Measurements from ENCODE around the gene PRKAR1B.

The PRKAR1B gene

DNA sequence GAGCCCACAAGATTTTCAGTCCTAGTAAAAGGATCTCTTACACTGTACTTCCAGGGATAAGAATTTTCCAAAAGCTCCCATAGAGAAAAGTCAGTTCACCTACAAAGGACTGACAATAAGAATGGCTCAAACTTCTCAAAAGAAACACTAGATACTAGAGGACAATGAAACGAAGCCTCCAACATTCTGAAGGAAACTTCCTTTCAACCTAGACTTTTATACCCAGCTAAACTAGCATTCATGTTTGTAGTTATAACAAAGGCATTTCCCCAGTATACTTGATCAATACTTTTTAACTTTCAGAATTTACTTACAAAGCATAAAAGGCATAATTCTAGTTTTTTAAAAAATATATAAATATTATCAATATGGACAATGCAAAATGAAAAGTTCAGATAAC lies 41.5 kb downstream of the PRKAR1B start:
- DNase-seq (ENCODE audit: extremely low read depth, insufficient read length): no peak
- no peaks in the 10 kb centered on the region for H3K27me3 ChIP-seq (replicated peaks; ENCODE audit: control insufficient read depth, insufficient read depth, low read length)
- peaks cover 4% of the 10 kb centered on the region for H3K36me3 ChIP-seq (ENCODE audit: control insufficient read depth, insufficient read depth, low read length)
- TF ChIP-seq, protein P1, sequence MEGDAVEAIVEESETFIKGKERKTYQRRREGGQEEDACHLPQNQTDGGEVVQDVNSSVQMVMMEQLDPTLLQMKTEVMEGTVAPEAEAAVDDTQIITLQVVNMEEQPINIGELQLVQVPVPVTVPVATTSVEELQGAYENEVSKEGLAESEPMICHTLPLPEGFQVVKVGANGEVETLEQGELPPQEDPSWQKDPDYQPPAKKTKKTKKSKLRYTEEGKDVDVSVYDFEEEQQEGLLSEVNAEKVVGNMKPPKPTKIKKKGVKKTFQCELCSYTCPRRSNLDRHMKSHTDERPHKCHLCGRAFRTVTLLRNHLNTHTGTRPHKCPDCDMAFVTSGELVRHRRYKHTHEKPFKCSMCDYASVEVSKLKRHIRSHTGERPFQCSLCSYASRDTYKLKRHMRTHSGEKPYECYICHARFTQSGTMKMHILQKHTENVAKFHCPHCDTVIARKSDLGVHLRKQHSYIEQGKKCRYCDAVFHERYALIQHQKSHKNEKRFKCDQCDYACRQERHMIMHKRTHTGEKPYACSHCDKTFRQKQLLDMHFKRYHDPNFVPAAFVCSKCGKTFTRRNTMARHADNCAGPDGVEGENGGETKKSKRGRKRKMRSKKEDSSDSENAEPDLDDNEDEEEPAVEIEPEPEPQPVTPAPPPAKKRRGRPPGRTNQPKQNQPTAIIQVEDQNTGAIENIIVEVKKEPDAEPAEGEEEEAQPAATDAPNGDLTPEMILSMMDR (IDR thresholded peaks at IDR 0.05; ENCODE audit: insufficient read depth, low read length, poor library complexity, severe bottlenecking): no peak
- no peak overlapping the region for H3K4me3 ChIP-seq (replicated peaks; ENCODE audit: low read depth, low read length)

DNA sequence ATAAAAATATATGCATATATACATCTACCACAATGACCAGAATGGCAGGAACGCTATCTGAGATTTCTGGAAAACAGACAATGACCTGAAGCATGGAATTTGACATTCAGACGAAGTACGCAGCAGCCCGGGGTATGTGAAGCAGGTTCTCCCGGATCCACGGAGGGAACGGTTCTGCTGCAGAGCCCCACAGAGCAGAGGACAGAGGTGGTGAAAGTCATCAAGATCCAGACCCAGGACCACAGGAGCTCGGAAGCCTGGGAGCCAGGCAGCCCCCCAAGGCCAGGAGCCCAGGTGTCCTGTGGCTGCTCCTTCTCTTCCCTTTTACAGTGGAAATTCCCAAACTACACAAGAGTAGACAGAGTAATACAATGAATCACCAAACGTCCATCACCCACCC lies 42.7 kb downstream of the PRKAR1B start:
- TF ChIP-seq, protein P1 (IDR thresholded peaks at IDR 0.05; ENCODE audit: insufficient read depth, low read length, poor library complexity, severe bottlenecking): no peak
- Histone ChIP-seq H3K27me3 (replicated peaks; ENCODE audit: control insufficient read depth, insufficient read depth, low read length) (no peaks in the 10 kb centered on the region), H3K36me3 (ENCODE audit: control insufficient read depth, insufficient read depth, low read length) (peaks cover 7% of the 10 kb centered on the region), H3K4me3 (replicated peaks; ENCODE audit: low read depth, low read length) (no peak overlapping the region)
- no peak for DNase-seq (ENCODE audit: extremely low read depth, insufficient read length)

DNA sequence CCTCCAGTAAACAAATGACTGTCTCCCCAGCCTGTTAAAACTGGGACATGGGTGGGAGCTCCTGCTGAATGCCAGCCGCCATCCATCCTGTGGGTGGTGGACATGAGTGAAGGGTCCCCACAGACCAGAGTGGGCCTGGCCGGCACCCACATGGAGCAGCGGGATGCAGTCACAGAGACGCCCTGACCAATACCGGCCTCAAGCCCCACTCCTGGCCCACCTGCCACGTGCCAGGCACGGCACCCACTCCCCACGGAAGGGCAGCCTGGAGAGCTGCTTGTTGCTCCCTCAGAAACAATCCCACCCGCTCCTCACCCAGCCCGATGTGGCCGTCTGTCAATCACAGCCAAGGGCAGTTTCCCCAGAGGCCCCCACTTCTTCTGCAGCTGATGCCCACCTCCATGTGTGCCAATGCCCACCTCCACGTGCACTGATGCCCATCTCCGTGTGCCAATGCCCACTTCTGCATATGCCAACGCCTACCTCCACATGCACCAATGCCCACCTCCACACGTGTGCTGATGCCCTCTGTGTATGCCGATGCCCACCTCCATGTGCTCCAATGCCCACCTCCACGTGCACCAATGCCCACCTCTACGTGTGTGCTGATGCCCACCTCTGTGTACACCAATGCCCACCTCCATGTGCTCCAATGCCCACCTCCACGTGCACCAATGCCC lies 43.4 kb downstream of the PRKAR1B start:
- TF ChIP-seq, protein P1 (IDR thresholded peaks at IDR 0.05; ENCODE audit: insufficient read depth, low read length, poor library complexity, severe bottlenecking): no peak
- Histone ChIP-seq H3K4me3 (replicated peaks; ENCODE audit: low read depth, low read length) (no peak overlapping the region), H3K36me3 (ENCODE audit: control insufficient read depth, insufficient read depth, low read length) (peaks cover 10% of the 10 kb centered on the region), H3K27me3 (replicated peaks; ENCODE audit: control insufficient read depth, insufficient read depth, low read length) (no peaks in the 10 kb centered on the region)
- DNase-seq (ENCODE audit: extremely low read depth, insufficient read length): no peak

DNA sequence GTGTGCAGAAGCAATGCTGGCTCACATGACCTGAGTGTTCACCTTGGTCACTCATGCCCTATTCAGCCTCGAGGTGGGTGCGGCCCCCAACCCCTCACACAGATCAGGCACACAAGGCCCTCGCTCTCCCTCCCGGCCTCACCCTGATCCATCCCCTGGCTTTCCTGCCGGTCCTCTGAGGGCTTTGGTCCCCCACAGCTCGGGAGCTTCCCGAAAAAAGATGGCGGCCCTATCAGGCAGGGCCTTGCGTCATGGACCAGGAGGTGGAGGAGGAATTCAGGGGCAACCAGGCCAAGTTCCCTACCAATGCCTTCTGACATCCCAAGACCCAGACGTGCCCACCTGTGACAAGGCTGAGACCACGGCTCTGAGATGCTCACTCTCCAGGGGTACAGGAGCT lies 44.3 kb downstream of the PRKAR1B start:
- no peak for DNase-seq (ENCODE audit: extremely low read depth, insufficient read length)
- H3K27me3 ChIP-seq (replicated peaks; ENCODE audit: control insufficient read depth, insufficient read depth, low read length): no peaks in the 10 kb centered on the region
- peaks cover 10% of the 10 kb centered on the region for H3K36me3 ChIP-seq (ENCODE audit: control insufficient read depth, insufficient read depth, low read length)

DNA sequence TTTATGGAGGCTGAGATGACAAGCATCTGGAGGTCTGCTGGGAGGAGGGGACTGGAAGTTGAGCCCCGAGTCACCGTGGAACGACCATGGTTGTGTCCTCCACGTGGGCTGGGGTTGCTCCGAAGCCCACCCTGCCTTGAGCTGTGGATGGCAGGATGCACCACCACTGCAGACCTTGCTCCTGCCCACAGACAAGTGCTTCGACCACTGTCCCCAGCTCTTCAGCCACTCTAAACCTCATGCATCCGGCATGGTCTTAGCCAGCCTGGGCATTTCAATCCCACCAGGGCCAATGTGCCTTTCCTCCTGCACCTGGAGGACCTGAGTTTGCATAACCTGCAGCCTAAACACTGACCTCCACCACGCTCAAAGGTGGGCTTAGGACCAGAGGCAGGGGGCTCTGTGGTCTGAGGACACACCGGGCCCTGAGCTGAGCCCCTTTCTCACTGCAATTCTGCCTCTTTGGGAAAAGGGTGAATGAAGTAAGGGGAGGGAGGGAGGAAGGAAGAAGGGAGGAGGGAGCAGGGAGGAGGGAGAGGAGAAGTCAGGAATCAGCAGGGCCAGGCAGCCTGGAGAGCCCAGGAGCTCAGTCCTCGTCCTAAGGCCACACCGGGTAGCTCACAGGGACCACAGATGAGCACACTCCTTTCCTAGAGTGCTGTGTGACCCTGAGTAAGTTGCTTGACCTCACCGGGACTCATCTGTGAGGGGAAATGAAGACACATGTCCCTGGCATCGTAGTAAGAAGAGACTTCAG lies 45.4 kb downstream of the PRKAR1B start:
- Histone ChIP-seq H3K27me3 (replicated peaks; ENCODE audit: control insufficient read depth, insufficient read depth, low read length) (no peaks in the 10 kb centered on the region), H3K36me3 (ENCODE audit: control insufficient read depth, insufficient read depth, low read length) (peaks cover 12% of the 10 kb centered on the region), H3K4me3 (replicated peaks; ENCODE audit: low read depth, low read length) (no peak overlapping the region)
- no peak for DNase-seq (ENCODE audit: extremely low read depth, insufficient read length)
- TF ChIP-seq, protein P1 (IDR thresholded peaks at IDR 0.05; ENCODE audit: insufficient read depth, low read length, poor library complexity, severe bottlenecking): no peak

More for the DNA sequence above, 44.3 kb downstream of the PRKAR1B start:
- TF ChIP-seq, protein P1 (IDR thresholded peaks at IDR 0.05; ENCODE audit: insufficient read depth, low read length, poor library complexity, severe bottlenecking): no peak
- H3K4me3 ChIP-seq (replicated peaks; ENCODE audit: low read depth, low read length): no peak overlapping the region
